Tibial nerve (tissue), 4 donors: Measurements from ENCODE around the gene STK38L. TPM values are rescaled to one million over a fixed set of nuclear protein-coding genes. Genes with fewer than 3 reads are reported as not detected.

ENCODE experiments used
- DNase-seq, 2 donors: peaks; one replicate each; pipeline ENCODE4 v3.0.0-alpha.2; 2019; ENCODE audit warnings: low spot score in 2 of 2
- H3K27ac ChIP-seq, 4 donors: fragments of 200-600 bp; sonication (generic) in 3 of 4; one replicate each; pipeline ENCODE4 v1.5.1; 2017 to 2019; ENCODE audit warnings: mild to moderate bottlenecking in 1 of 4
- H3K27me3 ChIP-seq, 2 donors: fragments of 200-600 bp; sonication (generic) in 1 of 2; one replicate each; pipeline versions ENCODE4 v1.5.1 to v1.6.0; 2017 to 2019
- H3K36me3 ChIP-seq, 3 donors: fragments of 200-600 bp; sonication (generic); one replicate each; pipeline ENCODE4 v1.5.1; 2018 to 2019
- H3K4me1 ChIP-seq, 4 donors: fragments of 200-600 bp; sonication (generic) in 3 of 4; one replicate each; pipeline ENCODE4 v1.5.1; 2017 to 2019
- H3K4me3 ChIP-seq, 4 donors: fragments of 200-600 bp; sonication (generic) in 3 of 4; one replicate each; pipeline ENCODE4 v1.5.1; 2017 to 2019; ENCODE audit warnings: mild to moderate bottlenecking in 1 of 4, moderate library complexity in 1 of 4
- H3K9me3 ChIP-seq, 4 donors: fragments of 200-600 bp; sonication (generic) in 3 of 4; one replicate each; pipeline ENCODE4 v1.5.1; 2017 to 2019
- CTCF ChIP-seq, 5 experiments: fragments of 200-600 bp in 3 of 5; fragments of 450-650 bp in 2 of 5; sonication (generic) in 3 of 5; IDR thresholded peaks; one replicate each; pipeline ENCODE4 v1.5.1; 2016 to 2019; ENCODE audit warnings: antibody characterized with exemption in 5 of 5, mild to moderate bottlenecking in 3 of 5, moderate library complexity in 2 of 5
- EP300 ChIP-seq, 2 donors: sonication (generic); formaldehyde crosslinking; IDR thresholded peaks; one replicate each; pipeline ENCODE4 v1.6.1; 2017; ENCODE audit warnings: antibody characterized with exemption in 2 of 2, mild to moderate bottlenecking in 1 of 2
- POLR2A ChIP-seq, 2 donors: fragments of 450-650 bp; IDR thresholded peaks; one replicate each; pipeline ENCODE4 v1.6.1; 2017; ENCODE audit warnings: antibody characterized with exemption in 2 of 2, mild to moderate bottlenecking in 2 of 2, moderate library complexity in 2 of 2
- WGBS, 2 donors: methylation state at CpG; one replicate each; pipeline ENCODE4 v1.1.5; 2018; 5-methylcytosine and 5-hydroxymethylcytosine counted together
- total RNA-seq, 4 donors: library from RNA; depleted of rRNA; stranded (reverse); fragments of >200 nt; gene quantifications; one replicate each; pipeline ENCODE4 v1.1.0, GENCODE V29; 2016

Gene STK38L
- total RNA-seq, 4 donors from 2014 or later, result 30.6 to 51.6 (median 40.8) TPM

- WGBS, 2 donors, result 90 to 91% methylated on average over 3 of the region's 3 CpGs
- Histone ChIP-seq H3K36me3 (no peaks in the 10 kb centered on the region), H3K9me3 (no peaks in the 10 kb centered on the region), H3K4me1 (no peaks in the 10 kb centered on the region), H3K27ac (no peak overlapping the region), H3K4me3 (no peak overlapping the region), H3K27me3 (no peaks in the 10 kb centered on the region)
- TF ChIP-seq POLR2A (IDR thresholded peaks at IDR 0.05) (no peak), CTCF (IDR thresholded peaks at IDR 0.05) (no peak), EP300 (IDR thresholded peaks at IDR 0.05) (no peak)
- no peak for DNase-seq
These were observed 96.9 kb downstream of the STK38L start for GRCh38 chr12:27340971-27341370.

GRCh38 chr12:27342536-27342935 is 98.5 kb downstream of the STK38L start:
- Histone ChIP-seq H3K27ac (no peak overlapping the region), H3K4me1 (no peaks in the 10 kb centered on the region), H3K36me3 (no peaks in the 10 kb centered on the region), H3K4me3 (no peak overlapping the region), H3K27me3 (no peaks in the 10 kb centered on the region), H3K9me3 (no peaks in the 10 kb centered on the region)
- DNase-seq, result no peak
- TF ChIP-seq EP300 (IDR thresholded peaks at IDR 0.05), result no peak
- no peak for TF ChIP-seq POLR2A (IDR thresholded peaks at IDR 0.05)
- TF ChIP-seq CTCF (IDR thresholded peaks at IDR 0.05), result no peak
- 78 to 95% methylated on average over 2 of the region's 2 CpGs for WGBS, 2 donors

- no peaks in the 10 kb centered on the region for H3K9me3 ChIP-seq
- H3K4me1 ChIP-seq, result no peaks in the 10 kb centered on the region
- H3K27ac ChIP-seq, result no peak overlapping the region
- H3K4me3 ChIP-seq, result no peak overlapping the region
- DNase-seq, result no peak
- H3K36me3 ChIP-seq, result no peaks in the 10 kb centered on the region
- TF ChIP-seq EP300 (IDR thresholded peaks at IDR 0.05) (no peak), POLR2A (IDR thresholded peaks at IDR 0.05) (no peak), CTCF (IDR thresholded peaks at IDR 0.05) (no peak)
- no peaks in the 10 kb centered on the region for H3K27me3 ChIP-seq
- WGBS, 2 donors, result 73 to 77% methylated on average over 5 of the region's 5 CpGs
These were observed 99.3 kb downstream of the STK38L start for GRCh38 chr12:27343255-27344000.

GRCh38 chr12:27344246-27344645 is 100.2 kb downstream of the STK38L start:
- Histone ChIP-seq H3K9me3 (no peaks in the 10 kb centered on the region), H3K27ac (no peak overlapping the region)

More at GRCh38 chr12:27344246-27344645, 100.2 kb downstream of the STK38L start:
- Histone ChIP-seq H3K4me3 (no peak overlapping the region), H3K4me1 (no peaks in the 10 kb centered on the region), H3K27me3 (no peaks in the 10 kb centered on the region), H3K36me3 (no peaks in the 10 kb centered on the region)
- TF ChIP-seq CTCF (IDR thresholded peaks at IDR 0.05) (no peak), EP300 (IDR thresholded peaks at IDR 0.05) (no peak), POLR2A (IDR thresholded peaks at IDR 0.05) (no peak)
- WGBS, 2 donors, result 71 to 100% methylated on average over 2 of the region's 2 CpGs
- no peak for DNase-seq
